ENCODE measurements around the gene RCOR2.
"Not testable (repeated sequence)": the region's sequence is repeated elsewhere in the genome, so short reads cannot be mapped to it uniquely, and the experiment has no call there.

The RCOR2 gene

DNA sequence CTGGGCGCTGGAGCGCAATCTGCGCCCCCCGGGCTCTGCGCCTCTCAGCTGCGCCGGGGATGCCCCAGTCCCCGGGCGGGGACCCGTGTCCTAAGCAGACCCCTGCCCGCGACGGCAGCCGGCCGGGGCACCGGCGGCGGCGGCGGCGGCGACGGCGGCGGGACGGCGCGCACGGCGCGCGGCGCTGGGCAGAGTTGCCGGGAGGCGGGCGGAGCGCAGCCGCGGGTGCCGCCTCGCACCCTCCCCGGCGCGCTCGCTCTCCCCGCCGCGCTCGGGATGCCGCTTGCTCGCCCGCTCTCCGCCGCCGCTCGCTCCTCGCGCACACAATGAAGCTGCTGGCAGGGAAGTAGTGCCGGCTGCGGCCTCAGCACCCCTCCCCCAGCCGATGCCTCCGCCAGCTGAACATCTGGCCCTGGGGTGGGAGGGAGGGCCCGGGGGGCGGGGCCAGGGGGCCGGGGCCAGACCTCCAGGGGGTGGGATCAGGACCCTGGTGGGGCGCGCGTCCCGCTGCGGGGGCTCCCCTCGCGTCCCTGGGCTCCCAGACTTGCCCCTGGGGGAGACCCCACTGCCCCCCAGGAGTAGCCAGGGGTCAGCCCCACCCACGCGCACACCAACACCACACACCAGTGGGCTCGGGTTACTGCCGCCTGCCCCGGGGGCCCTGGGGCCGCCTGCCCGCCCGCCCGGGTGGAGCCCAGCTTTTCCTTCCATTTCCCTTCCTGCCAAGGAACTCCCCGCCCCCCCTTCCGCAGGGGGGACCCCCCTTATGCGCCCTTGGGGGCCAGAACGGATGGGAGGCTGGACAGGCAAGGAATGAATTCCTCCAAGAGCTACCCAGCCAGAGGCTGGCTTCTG is at the start of gene RCOR2:
RCOR2 (minus strand) TSS at position 328 of the 855 bp plus-strand sequence. CDS start 708 bp downstream, outside the sequence.
- in situ Hi-C loops (cut with MboI; ENCODE audit: low sequenced_read_pairs): no loop called here

DNA sequence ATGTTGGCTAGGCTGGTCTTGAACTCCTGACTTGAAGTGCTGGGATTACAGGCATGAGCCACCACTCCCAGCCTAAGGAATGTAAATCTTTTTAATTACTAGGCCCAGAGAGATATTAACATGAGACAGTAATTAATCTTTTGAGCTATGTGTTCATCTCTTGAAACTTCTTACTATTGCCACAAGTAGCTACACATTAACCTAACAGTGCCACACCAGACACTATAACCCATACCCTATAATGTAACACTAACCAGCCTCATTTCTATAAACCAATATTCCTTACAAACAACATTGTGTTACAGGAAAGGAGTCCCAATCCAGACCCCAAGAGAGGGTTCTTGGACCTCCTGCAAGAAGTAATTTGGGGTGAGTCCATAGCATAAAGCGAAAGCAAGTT is 49.5 kb upstream of the RCOR2 start:
- in situ Hi-C loops (cut with MboI; ENCODE audit: low sequenced_read_pairs): no loop called here

DNA sequence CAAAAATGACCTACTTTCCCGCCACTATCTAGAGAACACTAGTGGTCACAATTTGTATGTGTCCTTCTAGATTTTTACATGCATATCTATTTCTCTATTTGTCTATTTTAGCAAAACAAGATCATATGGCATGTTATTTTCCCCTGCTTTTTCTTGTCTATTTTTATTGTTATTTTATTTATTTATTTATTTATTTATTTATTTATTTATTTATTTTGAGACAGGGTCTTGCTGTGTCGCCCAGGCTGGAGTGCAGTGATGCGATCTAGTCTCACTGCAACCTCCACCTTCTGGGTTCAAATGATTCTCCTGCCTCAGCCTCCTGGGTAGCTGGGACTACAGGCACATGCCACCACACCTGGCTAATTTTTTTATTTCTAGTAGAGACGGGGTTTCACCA is 46.9 kb upstream of the RCOR2 start:
- in situ Hi-C loops (cut with MboI; ENCODE audit: low sequenced_read_pairs): not testable (repeated sequence)

DNA sequence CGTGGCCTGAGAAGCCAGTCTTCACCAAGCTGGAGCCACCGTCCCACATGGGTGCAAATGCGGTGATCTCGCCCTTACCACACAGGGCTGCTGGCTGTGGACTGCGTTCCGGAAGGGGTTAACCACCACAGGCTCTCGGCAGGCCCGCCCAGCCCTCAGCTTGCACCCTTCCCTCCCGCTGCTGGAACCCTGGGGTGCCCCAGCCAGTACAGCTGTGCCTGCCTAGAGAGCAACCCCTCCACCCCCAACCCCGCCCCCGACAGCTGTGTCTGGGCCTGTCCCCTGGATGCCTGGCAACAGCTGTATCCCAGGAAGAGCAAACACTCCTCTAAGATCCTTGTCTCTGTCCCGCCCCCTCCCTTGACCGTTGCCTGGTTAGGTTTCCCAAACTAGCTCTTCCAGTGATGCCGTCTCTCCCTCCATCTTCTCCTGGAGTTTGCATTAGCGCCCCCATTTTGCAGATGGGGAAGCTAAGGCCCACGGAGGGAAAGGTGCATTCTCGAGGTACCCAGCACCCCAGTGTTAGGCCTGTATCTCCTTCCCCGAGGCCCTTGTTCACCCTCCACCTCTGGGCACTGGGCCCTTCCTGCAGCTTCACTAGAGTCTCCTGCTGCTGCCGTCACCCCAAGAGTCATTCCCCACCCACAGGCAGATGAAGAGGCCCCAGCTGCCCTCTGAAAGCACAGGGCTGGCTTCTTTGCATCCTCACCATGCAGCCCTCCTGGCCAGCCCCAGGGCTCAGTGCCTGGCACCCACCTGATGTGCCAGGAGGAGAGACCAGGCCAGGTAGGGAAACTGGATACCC is 44.8 kb upstream of the RCOR2 start:
- in situ Hi-C loops (cut with MboI; ENCODE audit: low sequenced_read_pairs): no loop called here

DNA sequence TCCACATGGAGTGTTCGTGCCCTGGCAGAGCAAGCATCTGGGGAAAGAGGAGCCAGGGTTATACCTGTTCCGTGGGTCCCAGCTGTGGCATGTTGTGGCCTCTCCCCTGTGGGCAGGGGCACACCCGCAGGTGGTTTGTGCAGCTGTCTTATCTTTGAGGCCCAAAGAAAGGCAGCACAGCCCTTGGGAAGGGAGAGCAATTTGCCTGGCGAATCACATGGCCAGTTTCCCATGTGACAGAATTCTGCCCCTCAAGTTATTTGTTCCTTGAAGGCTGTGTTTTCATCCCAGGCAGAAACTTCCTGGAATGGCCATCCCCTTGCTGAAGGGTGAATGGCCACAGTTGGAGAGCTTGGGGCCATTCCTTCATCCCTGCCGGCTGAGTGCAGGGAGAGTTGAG is 41.0 kb upstream of the RCOR2 start:
- in situ Hi-C loops (cut with MboI; ENCODE audit: low sequenced_read_pairs): no loop called here

DNA sequence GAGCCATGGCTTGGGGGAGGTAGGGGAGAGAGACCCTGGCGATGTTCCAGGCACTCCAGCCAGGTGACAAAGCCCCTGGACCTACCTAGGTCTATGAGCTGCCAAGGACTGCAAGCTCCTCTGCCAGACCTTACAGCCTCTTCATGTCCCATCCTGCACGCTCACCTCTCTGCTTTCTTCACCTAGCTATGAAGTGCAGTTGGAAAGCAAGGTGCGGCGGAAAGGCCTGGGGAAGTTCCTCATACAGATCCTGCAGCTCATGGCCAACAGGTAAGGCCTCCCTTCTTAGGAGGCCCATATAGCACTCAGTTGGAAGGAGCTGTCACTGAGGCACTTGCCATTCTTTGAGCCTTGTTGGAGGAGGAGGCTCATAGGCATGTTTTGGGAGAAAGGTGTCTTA is 35.6 kb upstream of the RCOR2 start:
- in situ Hi-C loops (cut with MboI; ENCODE audit: low sequenced_read_pairs): no loop called here

DNA sequence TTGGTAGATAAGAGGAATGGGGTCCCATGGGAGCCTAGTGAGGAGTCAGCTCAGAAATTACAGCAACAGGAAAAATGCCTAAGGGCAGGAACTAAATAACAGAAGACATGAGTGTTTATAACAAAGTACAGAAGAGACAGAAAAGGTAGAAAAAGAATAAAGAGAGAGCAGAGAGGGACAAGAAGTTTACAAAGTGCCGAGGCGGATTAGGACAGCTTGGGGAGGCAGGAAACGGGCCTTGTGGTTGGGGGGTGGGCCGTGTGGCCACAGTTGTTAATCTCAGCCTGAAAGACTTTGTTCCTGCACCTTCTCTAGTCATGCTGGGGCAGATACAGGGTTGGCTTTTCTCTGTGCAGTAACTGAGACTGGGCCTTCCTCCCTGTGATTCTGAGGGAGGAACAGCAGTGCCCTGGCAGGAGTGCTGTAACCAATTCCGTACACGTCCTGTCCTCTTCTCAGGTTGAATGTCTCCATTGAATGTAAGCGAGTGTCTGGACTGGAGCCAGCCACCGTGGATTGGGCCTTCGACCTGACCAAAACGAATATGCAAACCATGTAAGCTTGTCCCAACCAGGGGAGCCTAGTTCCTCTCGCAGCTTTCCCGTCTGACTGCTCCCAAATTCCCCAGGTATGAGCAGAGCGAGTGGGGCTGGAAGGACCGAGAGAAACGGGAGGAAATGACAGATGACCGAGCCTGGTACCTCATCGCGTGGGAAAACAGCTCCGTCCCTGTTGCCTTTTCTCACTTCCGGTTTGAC is 35.0 kb upstream of the RCOR2 start:
- in situ Hi-C loops (cut with MboI; ENCODE audit: low sequenced_read_pairs): no loop called here

DNA sequence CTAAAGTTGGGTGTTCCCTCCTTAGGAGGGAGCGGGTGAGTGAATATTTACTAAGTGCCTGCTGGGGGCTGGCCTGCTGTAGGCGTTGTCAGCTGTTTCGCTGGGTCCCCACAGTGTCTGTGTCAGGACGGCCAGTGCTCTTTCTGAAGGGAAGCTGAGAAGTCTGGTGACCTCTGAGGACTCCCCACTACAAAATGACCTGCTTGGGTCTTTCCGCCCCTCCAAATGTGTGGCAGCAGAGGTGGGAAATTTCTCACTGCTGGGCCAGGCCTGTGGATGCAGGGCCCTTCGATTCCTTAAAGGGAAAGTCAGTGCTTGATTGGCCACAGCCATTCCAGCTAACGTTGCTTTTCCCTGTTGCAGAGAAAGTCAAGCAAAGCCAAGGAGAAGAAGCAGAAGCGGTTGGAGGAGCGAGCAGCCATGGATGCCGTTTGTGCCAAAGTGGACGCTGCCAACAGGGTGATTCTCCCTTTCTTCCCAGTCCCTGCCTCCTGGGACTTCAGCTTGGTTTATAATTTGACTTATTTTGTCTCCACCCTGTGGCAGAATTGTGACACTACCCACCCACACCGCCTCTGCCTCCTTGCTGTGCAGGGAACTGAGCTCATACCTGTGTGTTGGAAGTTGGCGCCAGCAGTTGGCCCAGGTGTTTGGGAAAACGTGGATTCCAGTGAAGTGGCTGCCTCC is 28.7 kb upstream of the RCOR2 start:
- in situ Hi-C loops (cut with MboI; ENCODE audit: low sequenced_read_pairs): no loop called here

DNA sequence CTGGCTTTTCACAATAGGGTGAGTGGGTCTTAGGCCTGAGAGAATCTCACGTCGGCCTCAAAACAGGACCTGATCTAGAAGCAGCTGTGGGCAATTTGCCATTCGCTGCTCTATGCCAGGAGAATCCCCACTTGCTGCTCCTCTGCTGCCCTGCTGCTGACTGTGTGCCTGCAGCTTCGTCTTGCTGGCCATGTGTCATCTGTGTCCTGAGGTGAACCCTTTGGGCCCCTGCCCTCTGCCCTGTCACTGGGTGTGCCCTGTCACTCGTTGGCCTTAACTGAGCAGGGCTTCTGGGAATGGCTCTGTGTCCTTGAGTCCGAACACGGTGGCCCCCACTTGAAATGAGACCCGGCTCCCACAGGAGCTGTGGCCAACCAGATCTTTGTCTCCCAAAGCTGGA is 28.0 kb upstream of the RCOR2 start:
- in situ Hi-C loops (cut with MboI; ENCODE audit: low sequenced_read_pairs): no loop called here

DNA sequence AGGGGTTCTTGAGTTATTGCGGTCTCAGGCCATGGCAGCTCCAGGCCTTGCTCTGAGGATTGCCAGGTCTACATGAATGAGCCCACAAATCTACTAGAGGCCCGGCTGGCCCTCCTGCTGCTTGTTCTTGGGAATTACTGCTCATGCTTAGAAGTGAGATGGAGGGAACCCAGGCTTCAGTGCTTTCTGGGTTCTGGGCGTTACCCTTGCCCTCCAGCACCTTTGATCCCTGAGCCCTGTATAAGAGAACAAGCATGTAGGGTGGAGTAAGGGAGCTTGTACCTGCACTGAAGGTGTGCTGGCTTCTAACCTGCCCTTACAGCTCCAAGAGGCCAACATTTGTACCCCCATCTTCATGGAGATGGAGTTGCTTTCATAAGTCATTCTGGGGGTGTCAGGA is 25.8 kb upstream of the RCOR2 start:
- in situ Hi-C loops (cut with MboI; ENCODE audit: low sequenced_read_pairs): no loop called here

DNA sequence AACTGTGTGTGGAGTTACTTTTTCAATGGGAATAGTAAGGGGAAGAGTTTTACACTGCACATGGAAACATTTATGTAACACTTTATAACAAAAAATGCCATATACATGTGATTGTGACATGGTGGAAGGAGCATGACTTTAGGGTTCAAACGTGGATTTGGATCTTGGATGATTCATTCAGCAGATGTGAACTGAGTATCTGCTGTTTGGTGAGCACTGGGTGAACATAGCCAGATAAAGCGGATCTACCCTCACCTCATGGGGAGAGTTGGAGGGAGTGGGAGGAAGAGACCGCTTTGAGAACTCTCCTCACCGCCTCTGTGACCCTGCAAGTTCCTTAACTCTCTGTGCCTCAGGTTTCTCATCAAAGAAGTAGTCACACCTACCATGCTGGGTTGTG is 24.9 kb upstream of the RCOR2 start:
- in situ Hi-C loops (cut with MboI; ENCODE audit: low sequenced_read_pairs): no loop called here

DNA sequence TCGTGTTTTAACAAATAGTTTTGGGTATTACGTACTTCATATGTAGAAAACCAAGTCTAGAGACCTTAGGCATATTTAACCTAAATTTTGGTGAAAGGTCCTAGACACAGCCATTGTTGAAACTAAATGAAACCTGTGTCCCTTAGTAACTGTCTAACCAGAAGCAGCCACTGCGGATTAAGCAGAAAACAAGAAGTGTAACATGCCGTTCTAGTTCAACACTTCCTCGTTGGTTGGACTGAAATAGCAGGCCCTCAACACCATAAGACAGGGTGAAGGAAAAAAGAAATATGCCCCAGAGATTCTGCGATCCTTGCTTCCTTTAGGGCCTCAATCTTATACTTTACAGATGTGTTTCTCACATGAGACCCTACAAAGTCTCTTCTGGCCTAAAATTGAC is 23.8 kb upstream of the RCOR2 start:
- in situ Hi-C loops (cut with MboI; ENCODE audit: low sequenced_read_pairs): no loop called here

DNA sequence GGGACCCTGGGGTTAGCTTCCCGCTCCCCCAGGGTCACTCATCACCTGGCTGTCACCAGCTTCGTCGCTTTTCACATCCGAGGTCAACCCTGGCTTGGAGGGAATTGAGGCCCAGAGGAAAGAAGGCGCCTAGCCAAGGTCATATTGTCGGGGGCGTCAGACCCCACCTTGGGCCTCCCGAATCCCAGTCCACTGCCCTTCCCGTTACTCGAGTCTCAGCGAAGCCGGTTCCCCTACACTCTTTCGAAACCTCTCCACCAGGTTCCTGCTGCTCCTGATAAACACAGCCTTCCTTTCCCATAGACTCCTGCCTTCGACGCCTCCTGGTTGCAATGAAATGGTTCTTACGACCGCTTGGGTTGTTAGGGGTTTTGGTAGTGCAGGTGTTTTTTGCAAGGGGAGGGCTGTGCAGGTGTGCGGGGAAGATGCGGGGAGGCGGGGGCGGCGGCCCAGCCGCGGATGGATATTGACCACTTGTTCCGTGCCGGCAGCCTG is 22.5 kb upstream of the RCOR2 start:
- in situ Hi-C loops (cut with MboI; ENCODE audit: low sequenced_read_pairs): no loop called here

DNA sequence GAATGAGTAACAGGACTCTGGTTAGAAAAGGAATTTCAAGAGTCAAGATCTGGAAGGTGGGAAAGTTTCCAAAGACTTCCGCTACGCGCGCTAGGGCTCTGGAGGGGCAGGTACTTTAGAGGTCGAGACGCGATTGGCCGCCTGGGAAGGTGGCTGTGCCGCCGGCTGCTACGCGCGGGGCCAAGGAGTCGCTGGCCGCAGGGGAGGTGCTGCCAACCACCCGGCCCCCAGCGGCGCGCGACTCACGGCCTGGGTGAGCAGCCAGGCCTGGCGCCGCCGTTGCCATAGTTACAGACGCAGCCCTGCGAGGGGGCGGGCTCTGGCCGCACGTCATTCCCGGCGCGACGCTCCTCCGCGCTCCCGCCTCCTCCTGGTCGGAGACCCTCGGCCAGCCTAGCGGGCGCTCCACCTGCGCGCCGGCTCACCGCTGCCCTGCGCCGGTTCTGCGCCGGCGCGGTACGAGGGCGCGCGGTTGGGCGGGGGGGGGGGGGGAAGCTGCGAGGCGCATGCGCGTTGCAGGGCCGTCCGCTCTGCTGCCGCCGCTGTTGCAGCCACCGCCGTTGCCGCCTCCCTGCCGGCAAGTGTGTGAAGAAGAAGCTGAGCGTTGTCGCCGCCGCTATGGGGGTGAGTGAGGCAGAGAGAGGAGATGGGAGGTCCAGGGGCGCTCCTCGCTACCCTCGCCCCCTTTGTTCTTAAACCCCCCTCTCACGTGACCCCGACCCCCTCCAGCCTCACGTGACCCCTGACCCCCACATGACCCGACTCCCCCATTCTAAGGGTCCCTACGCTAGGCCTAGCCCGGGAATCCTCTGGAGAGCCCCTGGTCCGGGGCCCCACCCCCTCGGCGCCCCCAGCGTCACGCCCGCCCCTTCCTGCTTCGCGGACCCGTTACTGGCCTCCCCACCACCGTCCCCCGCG is 21.8 kb upstream of the RCOR2 start, which contains the start of gene NAA40:
NAA40 (plus strand) TSS at position 524 of the 918 bp plus-strand sequence; CDS start at position 619, 95 bp downstream.
- in situ Hi-C loops (cut with MboI; ENCODE audit: low sequenced_read_pairs): no loop called here

DNA sequence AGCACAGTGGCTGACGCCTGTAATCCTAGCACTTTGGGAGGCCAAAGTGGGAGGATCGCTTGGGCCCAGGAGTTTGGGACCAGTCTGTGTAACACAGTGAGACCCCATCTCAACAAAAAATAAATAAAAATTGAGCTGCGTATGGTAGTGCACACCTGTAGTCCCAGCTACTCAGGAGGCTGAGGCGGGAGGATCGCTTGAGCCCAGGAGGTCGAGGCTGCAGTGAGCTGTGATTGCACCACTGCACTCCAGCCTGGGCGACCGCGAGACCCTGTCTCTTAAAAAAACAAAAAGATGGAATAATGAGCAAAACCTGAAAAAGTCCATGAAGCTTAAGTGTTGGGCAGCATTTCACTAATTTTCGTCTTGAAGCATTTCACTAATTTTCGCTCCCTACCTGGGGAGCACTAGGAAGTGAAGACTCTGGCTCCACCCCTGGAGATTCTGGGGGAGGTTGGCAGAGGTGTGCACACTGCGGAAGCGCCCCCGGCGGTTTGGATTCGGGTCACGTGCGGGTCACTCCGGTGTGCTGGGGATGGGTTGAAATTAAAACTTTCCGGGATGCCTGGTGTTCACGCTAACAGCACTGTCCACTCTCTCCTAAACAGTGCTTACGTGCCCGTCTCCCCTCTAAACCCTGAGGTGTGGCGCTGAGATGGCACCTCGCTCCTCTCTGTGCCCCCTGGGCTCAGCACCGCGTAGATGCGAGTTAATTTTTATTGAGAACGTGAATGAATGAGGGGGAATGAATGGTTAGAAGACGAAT is 20.9 kb upstream of the RCOR2 start:
- in situ Hi-C loops (cut with MboI; ENCODE audit: low sequenced_read_pairs): no loop called here

DNA sequence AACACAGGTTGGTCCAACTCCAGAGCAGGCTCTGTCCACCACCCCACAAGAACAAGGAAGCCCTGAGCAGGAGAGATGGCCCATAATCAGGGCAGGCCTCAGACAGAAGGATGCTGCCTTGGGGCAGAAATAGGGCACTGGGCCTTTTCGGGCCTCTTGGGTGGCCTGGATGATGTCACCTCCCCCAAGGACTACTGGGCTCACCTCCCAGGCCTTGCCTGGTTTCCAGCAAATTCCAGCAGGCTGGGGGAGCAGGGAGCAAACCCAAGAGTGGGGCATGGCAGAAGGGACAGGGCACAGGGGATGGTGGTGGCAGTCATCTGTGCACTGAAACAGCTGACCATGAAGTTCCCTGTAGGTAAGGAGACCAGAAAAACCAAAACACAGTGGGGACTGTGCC is 16.5 kb upstream of the RCOR2 start:
- in situ Hi-C loops (cut with MboI; ENCODE audit: low sequenced_read_pairs): no loop called here

DNA sequence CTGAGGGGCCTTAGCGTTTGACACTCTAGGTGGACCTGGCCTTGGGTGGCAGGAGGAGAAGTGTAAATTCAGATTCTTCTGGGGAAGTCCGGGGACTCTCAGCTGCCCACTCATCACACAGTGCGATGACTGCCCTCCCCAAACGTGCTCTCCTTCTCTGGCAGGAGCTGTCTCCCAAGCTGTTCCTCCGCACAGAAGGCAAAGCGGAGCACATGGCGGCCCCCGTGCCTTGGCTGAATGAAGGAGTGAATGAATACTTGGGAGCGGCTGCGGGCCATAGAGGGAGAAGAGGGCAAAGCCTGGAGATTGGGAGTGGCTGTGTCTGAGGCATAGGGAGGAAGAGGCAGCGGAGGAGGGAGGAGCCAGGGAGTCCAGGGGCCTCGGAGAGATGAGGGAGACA is 14.9 kb upstream of the RCOR2 start:
- in situ Hi-C loops (cut with MboI; ENCODE audit: low sequenced_read_pairs): no loop called here

DNA sequence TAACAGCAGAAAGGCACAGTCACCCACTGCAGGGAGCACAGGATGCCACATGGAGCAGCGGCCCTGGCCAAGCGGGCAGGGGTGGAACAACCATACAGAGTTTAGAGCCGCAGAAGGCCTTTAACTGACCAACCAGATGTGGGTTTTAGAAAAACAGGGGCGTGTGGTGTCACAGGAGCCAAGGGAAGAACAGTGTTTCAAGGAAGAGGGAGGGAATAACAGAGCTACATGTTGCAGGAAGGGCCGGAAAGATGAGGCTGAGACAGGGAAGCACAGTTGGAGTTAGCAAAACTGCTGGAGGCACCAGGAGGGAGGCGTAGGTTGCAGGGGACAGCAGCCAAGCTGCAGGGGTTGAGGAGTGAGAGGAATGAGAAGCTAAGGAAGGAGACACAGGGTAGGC is 14.1 kb upstream of the RCOR2 start:
- in situ Hi-C loops (cut with MboI; ENCODE audit: low sequenced_read_pairs): no loop called here

DNA sequence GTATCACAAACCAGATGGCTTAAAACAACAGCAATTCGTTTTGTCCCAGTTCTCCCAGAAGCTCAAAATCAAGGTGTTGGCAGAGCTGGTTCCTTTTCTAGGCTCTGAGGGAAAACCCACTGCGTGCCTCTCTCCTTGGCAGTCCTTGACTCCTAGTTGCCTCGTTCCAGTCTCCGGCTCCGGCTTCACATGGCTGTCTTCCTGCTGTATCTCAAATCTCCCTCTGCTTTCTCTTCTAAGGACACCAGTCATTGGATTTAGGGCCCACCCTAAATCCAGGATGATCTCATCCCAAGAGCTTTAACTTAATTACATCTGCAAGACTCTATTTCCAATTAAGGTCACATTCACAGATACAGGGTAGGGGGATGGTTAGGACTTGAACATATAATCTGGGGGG is 12.7 kb upstream of the RCOR2 start:
- in situ Hi-C loops (cut with MboI; ENCODE audit: low sequenced_read_pairs): no loop called here

All from HL-60/S4 treated with phorbol 12-myristate 13-acetate at 8.2 ng/mL for 4 days and 3 days (cell line).